ENCODE data around the gene PRKCSH.
"Not testable (repeated sequence)": the region's sequence is repeated elsewhere in the genome, so short reads cannot be mapped to it uniquely, and the experiment has no call there.

The PRKCSH gene

DNA sequence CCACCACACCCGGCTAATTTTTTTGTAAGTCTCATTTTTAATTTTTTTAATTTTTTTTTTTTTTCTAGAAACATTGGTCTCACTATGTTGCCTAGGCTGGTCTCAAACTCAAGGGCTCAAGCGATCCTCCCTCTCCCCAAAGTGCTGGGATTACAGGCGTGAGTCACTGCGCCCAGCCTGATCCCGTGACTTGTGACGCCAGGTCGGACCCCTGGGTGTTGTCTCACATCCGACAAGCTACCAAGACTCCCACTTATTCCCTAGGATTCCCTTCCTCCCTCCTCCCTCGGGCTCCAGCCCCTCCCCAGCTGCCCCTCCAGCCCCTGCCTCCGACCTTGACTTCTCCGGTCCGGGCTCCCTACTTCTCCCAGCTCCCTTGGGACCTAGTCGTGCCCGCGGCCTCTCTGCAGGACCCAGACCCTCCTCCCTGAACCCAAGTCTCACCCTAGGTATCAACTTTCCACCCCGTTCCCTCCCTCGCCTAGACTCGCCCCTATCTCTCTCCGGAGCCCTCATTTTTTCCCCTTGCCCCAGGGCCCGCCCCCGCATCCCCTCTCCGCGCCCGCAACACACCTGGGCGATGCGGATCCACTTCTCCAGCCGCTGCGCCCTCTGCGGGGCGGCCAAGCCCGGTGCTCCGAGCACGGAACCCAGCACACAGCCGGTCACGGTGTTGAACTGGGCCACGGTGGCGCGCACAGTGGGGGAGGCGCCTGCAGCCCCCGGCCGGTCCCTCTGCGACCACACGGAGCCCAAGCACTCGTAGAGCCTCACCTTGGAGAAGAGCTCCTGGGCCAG is 29.4 kb upstream of the PRKCSH start:
- H3K27ac ChIP-seq (ENCODE audit: low read depth, low read length) = no peak overlapping the region
- H3K9me3 ChIP-seq (ENCODE audit: low read length) = no peaks in the 10 kb centered on the region
- no peaks in the 10 kb centered on the region for H3K36me3 ChIP-seq (ENCODE audit: insufficient read depth, low read length)
- H3K9ac ChIP-seq (ENCODE audit: low read length) = no peak overlapping the region
- no peaks in the 10 kb centered on the region for H3K4me1 ChIP-seq (ENCODE audit: insufficient read depth, low read length)
- H3K27me3 ChIP-seq (ENCODE audit: control insufficient read depth in 1 of 2, insufficient read depth in 2 of 2, low read length in 2 of 2) = peaks cover 5 to 8% of the 10 kb centered on the region in 2 donors
- H3K4me3 ChIP-seq (ENCODE audit: low read depth in 1 of 2, low read length in 2 of 2) = no peak overlapping the region

- not testable (repeated sequence) for H3K36me3 ChIP-seq (ENCODE audit: insufficient read depth, low read length); H3K4me3 ChIP-seq (ENCODE audit: low read depth in 1 of 2, low read length in 2 of 2); H3K9ac ChIP-seq (ENCODE audit: low read length); H3K9me3 ChIP-seq (ENCODE audit: low read length); H3K27ac ChIP-seq (ENCODE audit: low read depth, low read length); H3K27me3 ChIP-seq (ENCODE audit: control insufficient read depth in 1 of 2, insufficient read depth in 2 of 2, low read length in 2 of 2); H3K4me1 ChIP-seq (ENCODE audit: insufficient read depth, low read length)
Observed at GRCh38 chr19:11406703-11407236, 28.7 kb upstream of the PRKCSH start.

DNA sequence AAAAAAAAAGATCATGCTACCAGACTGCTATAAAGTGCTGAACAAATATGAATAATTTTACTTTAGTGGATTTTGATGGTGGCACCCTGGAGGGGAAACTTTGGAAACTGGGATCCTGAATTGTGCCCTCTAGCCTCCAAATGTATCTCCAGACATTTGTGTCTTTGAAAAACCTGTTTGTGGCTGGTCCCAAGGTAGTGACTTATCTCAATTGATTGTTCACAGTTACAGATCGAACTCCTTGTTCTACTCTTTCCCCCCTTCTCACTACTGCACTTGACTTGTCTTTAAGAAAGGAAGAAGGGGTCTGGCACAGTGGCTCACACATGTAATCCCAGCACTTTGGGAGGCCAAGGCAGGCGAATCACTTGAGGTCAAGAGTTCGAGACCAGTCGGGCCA is 26.8 kb upstream of the PRKCSH start:
- H3K27me3 ChIP-seq (ENCODE audit: control insufficient read depth in 1 of 2, insufficient read depth in 2 of 2, low read length in 2 of 2) = peaks cover 5 to 8% of the 10 kb centered on the region in 2 donors
- H3K9ac ChIP-seq (ENCODE audit: low read length) = no peak overlapping the region
- no peak overlapping the region for H3K4me3 ChIP-seq (ENCODE audit: low read depth in 1 of 2, low read length in 2 of 2)
- no peaks in the 10 kb centered on the region for H3K9me3 ChIP-seq (ENCODE audit: low read length)
- no peak overlapping the region for H3K27ac ChIP-seq (ENCODE audit: low read depth, low read length)
- H3K4me1 ChIP-seq (ENCODE audit: insufficient read depth, low read length) = no peaks in the 10 kb centered on the region
- no peaks in the 10 kb centered on the region for H3K36me3 ChIP-seq (ENCODE audit: insufficient read depth, low read length)

DNA sequence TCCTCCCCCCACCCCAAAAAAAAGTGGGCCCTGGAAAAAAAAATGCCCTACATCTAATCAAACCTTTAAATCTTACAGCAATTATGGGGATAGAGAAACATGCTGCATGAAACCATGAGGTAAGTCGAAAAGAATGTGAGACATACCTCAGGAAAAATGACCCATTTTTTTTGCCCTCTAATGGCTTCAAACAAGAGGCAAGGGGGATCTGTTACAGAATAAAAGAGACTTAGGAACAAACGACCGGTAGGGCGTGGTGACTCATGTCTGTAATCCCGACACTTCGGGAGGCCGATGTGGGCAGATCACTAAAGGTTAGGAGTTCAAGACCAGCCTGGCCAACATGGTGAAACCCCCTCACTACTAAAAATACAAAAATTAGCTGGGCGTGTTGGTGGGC is 24.8 kb upstream of the PRKCSH start:
- Histone ChIP-seq H3K9ac (ENCODE audit: low read length) (no peak overlapping the region), H3K27me3 (ENCODE audit: control insufficient read depth in 1 of 2, insufficient read depth in 2 of 2, low read length in 2 of 2) (peaks cover 5 to 8% of the 10 kb centered on the region in 2 donors)

DNA sequence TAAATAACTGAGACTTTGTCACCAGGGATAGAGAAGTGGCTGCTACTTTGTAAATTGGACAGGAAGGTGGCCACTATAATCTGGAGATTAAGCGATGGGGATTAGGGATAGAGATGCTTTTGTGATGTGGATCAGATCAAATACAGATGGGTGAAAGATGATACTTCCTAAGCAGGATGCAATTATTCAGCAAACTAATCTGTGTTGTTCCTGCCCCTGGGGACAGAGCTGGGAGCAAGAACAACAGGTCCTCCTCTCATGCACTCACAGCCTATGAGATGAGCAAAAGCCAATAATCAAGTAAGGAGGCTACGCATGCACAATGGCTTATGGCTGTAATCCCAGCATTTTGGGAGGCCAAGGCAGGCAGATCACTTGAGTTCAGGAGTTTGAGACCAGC is 20.9 kb upstream of the PRKCSH start:
- Histone ChIP-seq H3K27ac (ENCODE audit: low read depth, low read length) (no peak overlapping the region), H3K4me1 (ENCODE audit: insufficient read depth, low read length) (no peaks in the 10 kb centered on the region), H3K9ac (ENCODE audit: low read length) (no peak overlapping the region), H3K4me3 (ENCODE audit: low read depth in 1 of 2, low read length in 2 of 2) (no peak overlapping the region), H3K36me3 (ENCODE audit: insufficient read depth, low read length) (no peaks in the 10 kb centered on the region), H3K9me3 (ENCODE audit: low read length) (no peaks in the 10 kb centered on the region), H3K27me3 (ENCODE audit: control insufficient read depth in 1 of 2, insufficient read depth in 2 of 2, low read length in 2 of 2) (peaks cover 1 to 26% of the 10 kb centered on the region in 2 donors)

More for the DNA sequence above, 24.8 kb upstream of the PRKCSH start:
- Histone ChIP-seq H3K4me3 (ENCODE audit: low read depth in 1 of 2, low read length in 2 of 2) (no peak overlapping the region), H3K27ac (ENCODE audit: low read depth, low read length) (no peak overlapping the region), H3K4me1 (ENCODE audit: insufficient read depth, low read length) (no peaks in the 10 kb centered on the region), H3K36me3 (ENCODE audit: insufficient read depth, low read length) (no peaks in the 10 kb centered on the region), H3K9me3 (ENCODE audit: low read length) (no peaks in the 10 kb centered on the region)

GRCh38 chr19:11416346-11417052 is 18.9 kb upstream of the PRKCSH start:
- Histone ChIP-seq H3K36me3 (ENCODE audit: insufficient read depth, low read length) (no peaks in the 10 kb centered on the region), H3K4me3 (ENCODE audit: low read depth in 1 of 2, low read length in 2 of 2) (no peak overlapping the region), H3K4me1 (ENCODE audit: insufficient read depth, low read length) (peaks cover 11% of the 10 kb centered on the region), H3K9ac (ENCODE audit: low read length) (no peak overlapping the region), H3K9me3 (ENCODE audit: low read length) (no peaks in the 10 kb centered on the region), H3K27ac (ENCODE audit: low read depth, low read length) (no peak overlapping the region), H3K27me3 (ENCODE audit: control insufficient read depth in 1 of 2, insufficient read depth in 2 of 2, low read length in 2 of 2) (peaks cover 16 to 46% of the 10 kb centered on the region in 2 donors)

GRCh38 chr19:11418094-11418548 is 17.3 kb upstream of the PRKCSH start:
- H3K27ac ChIP-seq (ENCODE audit: low read depth, low read length) = no peak overlapping the region
- no peak overlapping the region for H3K9ac ChIP-seq (ENCODE audit: low read length)
- H3K36me3 ChIP-seq (ENCODE audit: insufficient read depth, low read length) = no peaks in the 10 kb centered on the region
- H3K4me3 ChIP-seq (ENCODE audit: low read depth in 1 of 2, low read length in 2 of 2) = no peak overlapping the region
- H3K9me3 ChIP-seq (ENCODE audit: low read length) = no peaks in the 10 kb centered on the region
- H3K27me3 ChIP-seq (ENCODE audit: control insufficient read depth in 1 of 2, insufficient read depth in 2 of 2, low read length in 2 of 2) = peaks cover 31 to 62% of the 10 kb centered on the region in 2 donors
- peaks cover 21% of the 10 kb centered on the region for H3K4me1 ChIP-seq (ENCODE audit: insufficient read depth, low read length)

GRCh38 chr19:11418549-11419506 is 16.6 kb upstream of the PRKCSH start, which contains the start of gene RGL3:
TSS of gene RGL3 (minus strand) at chr19:11419314. CDS start at chr19:11419278, 36 bp downstream.
- Histone ChIP-seq H3K36me3 (ENCODE audit: insufficient read depth, low read length) (no peaks in the 10 kb centered on the region), H3K9ac (ENCODE audit: low read length) (no peak within 1 kb of the TSS), H3K4me3 (ENCODE audit: low read depth in 1 of 2, low read length in 2 of 2) (no peak within 1 kb of the TSS), H3K9me3 (ENCODE audit: low read length) (no peaks in the 10 kb centered on the region), H3K27me3 (ENCODE audit: control insufficient read depth in 1 of 2, insufficient read depth in 2 of 2, low read length in 2 of 2) (peaks cover 36 to 69% of the 10 kb centered on the region in 2 donors), H3K27ac (ENCODE audit: low read depth, low read length) (no peak within 1 kb of the TSS), H3K4me1 (ENCODE audit: insufficient read depth, low read length) (peaks cover 21% of the 10 kb centered on the region)

- no peaks in the 10 kb centered on the region for H3K36me3 ChIP-seq (ENCODE audit: insufficient read depth, low read length)
- peaks cover 21% of the 10 kb centered on the region for H3K4me1 ChIP-seq (ENCODE audit: insufficient read depth, low read length)
- peaks cover 36 to 73% of the 10 kb centered on the region in 2 donors for H3K27me3 ChIP-seq (ENCODE audit: control insufficient read depth in 1 of 2, insufficient read depth in 2 of 2, low read length in 2 of 2)
- H3K27ac ChIP-seq (ENCODE audit: low read depth, low read length) = no peak overlapping the region
- peak overlapping the region in 1 of 2 donors; percentile 38 for H3K4me3 ChIP-seq (ENCODE audit: low read depth in 1 of 2, low read length in 2 of 2)
- H3K9ac ChIP-seq (ENCODE audit: low read length) = no peak overlapping the region
- no peaks in the 10 kb centered on the region for H3K9me3 ChIP-seq (ENCODE audit: low read length)
Observed at GRCh38 chr19:11420429-11421370, 14.7 kb upstream of the PRKCSH start.
